OCI-LY3 (cell line): ENCODE data around the gene AQP2.

Experiments
- H2AFZ ChIP-seq: fragments of 200-600, 300-600 bp; shearing (Covaris generic); 2 replicates; pipeline ENCODE4 v1.6.0; 2014; ENCODE audit warnings: antibody characterized with exemption, low read depth, low read length
- H3K27ac ChIP-seq: fragments of 200-600, 300-600 bp; sonication (generic); 2 replicates; pipeline ENCODE4 v1.5.1; 2014; ENCODE audit warnings: mild to moderate bottlenecking, low read length, moderate library complexity, mixed read lengths
- H3K27me3 ChIP-seq: fragments of 200-600, 300-600 bp; sonication (generic); 2 replicates; pipeline ENCODE4 v1.6.1; 2014; ENCODE audit warnings: low read depth, low read length, mixed read lengths
- H3K36me3 ChIP-seq: fragments of 200-600, 300-600 bp; sonication (generic); replicated peaks from 2 replicates; pipeline ENCODE3; 2014; ENCODE audit warnings: low read depth, low read length, mixed read lengths
- H3K4me1 ChIP-seq: fragments of 300-600, 200-600 bp; sonication (generic); 2 replicates; pipeline ENCODE4 v1.6.1; 2014; ENCODE audit warnings: low read length, mixed read lengths
- H3K4me2 ChIP-seq: fragments of 200-600, 300-600 bp; sonication (generic); 2 replicates; pipeline ENCODE4 v1.6.1; 2014; ENCODE audit warnings: low read length, mixed read lengths
- H3K4me3 ChIP-seq: fragments of 300-600, 200-600 bp; sonication (generic); 2 replicates; pipeline ENCODE4 v1.5.1; 2014; ENCODE audit warnings: antibody characterized with exemption, mild to moderate bottlenecking, low read length, moderate library complexity
- H3K79me2 ChIP-seq: fragments of 300-600, 200-600 bp; shearing (Covaris generic); 2 replicates; pipeline ENCODE4 v1.6.1; 2014; ENCODE audit warnings: mild to moderate bottlenecking, low read length, mixed read lengths
- H3K9ac ChIP-seq: fragments of 300-600, 200-600 bp; shearing (Covaris generic); 2 replicates; pipeline ENCODE4 v1.6.0; 2014; ENCODE audit warnings: mild to moderate bottlenecking, low read length, moderate library complexity
- H3K9me3 ChIP-seq: fragments of 200-600, 300-600 bp; shearing (Covaris generic); 2 replicates; pipeline ENCODE4 v1.6.1; 2014; ENCODE audit warnings: low read length, mixed read lengths; ENCODE audit not compliant: insufficient read depth
- H4K20me1 ChIP-seq: fragments of 200-600, 300-600 bp; sonication (generic); 2 replicates; pipeline ENCODE4 v1.6.1; 2016; ENCODE audit warnings: low read length, mixed read lengths; ENCODE audit not compliant: insufficient read depth
- EZH2phosphoT487 ChIP-seq: fragments of 200-600 bp; shearing (Covaris generic); IDR thresholded peaks from 2 replicates; pipeline ENCODE4 v1.6.1; 2018; ENCODE audit warnings: antibody characterized with exemption, mixed run types, low read depth
- TF ChIP-seq, protein P1 (sequence below): fragments of 200-600, 300-600 bp; sonication (generic); IDR thresholded peaks from 2 replicates; pipeline ENCODE4 v1.5.1; 2014; ENCODE audit warnings: antibody characterized with exemption, low read length, low read depth

AQP2 gene

GRCh38 chr12:49965836-49966235, 15.3 kb downstream of the AQP2 start:
- Histone ChIP-seq H2AFZ (no peak overlapping the region), H3K4me2 (no peak overlapping the region), H3K9ac (no peak overlapping the region), H3K27ac (no peak overlapping the region), H3K4me3 (no peak overlapping the region), H3K27me3 (peaks cover 25% of the 10 kb centered on the region), H3K9me3 (no peaks in the 10 kb centered on the region), H3K36me3 (no peaks in the 10 kb centered on the region), H3K79me2 (no peaks in the 10 kb centered on the region), H4K20me1 (no peaks in the 10 kb centered on the region), H3K4me1 (peaks cover 12% of the 10 kb centered on the region; the same call in 1 of the 2 replicates)
- TF ChIP-seq, protein P1, sequence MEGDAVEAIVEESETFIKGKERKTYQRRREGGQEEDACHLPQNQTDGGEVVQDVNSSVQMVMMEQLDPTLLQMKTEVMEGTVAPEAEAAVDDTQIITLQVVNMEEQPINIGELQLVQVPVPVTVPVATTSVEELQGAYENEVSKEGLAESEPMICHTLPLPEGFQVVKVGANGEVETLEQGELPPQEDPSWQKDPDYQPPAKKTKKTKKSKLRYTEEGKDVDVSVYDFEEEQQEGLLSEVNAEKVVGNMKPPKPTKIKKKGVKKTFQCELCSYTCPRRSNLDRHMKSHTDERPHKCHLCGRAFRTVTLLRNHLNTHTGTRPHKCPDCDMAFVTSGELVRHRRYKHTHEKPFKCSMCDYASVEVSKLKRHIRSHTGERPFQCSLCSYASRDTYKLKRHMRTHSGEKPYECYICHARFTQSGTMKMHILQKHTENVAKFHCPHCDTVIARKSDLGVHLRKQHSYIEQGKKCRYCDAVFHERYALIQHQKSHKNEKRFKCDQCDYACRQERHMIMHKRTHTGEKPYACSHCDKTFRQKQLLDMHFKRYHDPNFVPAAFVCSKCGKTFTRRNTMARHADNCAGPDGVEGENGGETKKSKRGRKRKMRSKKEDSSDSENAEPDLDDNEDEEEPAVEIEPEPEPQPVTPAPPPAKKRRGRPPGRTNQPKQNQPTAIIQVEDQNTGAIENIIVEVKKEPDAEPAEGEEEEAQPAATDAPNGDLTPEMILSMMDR: no peak
- TF ChIP-seq EZH2phosphoT487: no peak

DNA sequence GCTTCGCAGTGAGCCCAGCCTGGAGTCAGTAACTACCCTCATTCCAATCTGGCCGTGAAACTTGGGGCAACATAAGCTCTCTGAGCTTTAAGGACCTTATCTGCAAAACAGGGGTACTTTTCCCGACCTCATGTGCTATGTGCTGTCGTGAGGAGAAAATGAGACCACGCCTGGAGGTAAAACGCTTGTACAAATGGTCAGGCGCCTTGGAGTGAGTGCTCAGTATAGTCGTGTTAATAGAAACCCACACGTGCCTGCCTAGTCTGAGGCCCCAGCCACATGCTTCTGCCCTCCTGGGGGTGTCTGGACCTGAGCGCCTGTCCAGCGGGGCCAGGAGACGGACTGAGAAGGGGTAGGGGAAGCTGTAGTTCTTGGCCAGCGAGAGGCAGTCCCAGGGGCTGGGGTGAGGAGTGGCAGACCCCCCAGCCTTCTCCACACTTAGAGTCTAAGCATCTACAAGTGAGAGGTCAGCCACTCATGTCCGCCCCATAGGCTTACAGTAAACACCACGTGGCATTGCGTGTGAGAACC, 16.0 kb downstream of the AQP2 start:
- Histone ChIP-seq H3K4me3 (peak overlapping the region; percentile 82), H3K9me3 (no peaks in the 10 kb centered on the region), H3K9ac (peak overlapping the region; percentile 69; the same call in 1 of the 2 replicates), H3K36me3 (no peaks in the 10 kb centered on the region), H4K20me1 (no peaks in the 10 kb centered on the region), H3K4me1 (peaks cover 12% of the 10 kb centered on the region; the same call in 1 of the 2 replicates), H2AFZ (peak overlapping the region; percentile 95), H3K27ac (no peak overlapping the region), H3K79me2 (no peaks in the 10 kb centered on the region), H3K27me3 (peaks cover 32% of the 10 kb centered on the region), H3K4me2 (peak overlapping the region; percentile 96)
- no peak for TF ChIP-seq EZH2phosphoT487
- TF ChIP-seq, protein P1: no peak

DNA sequence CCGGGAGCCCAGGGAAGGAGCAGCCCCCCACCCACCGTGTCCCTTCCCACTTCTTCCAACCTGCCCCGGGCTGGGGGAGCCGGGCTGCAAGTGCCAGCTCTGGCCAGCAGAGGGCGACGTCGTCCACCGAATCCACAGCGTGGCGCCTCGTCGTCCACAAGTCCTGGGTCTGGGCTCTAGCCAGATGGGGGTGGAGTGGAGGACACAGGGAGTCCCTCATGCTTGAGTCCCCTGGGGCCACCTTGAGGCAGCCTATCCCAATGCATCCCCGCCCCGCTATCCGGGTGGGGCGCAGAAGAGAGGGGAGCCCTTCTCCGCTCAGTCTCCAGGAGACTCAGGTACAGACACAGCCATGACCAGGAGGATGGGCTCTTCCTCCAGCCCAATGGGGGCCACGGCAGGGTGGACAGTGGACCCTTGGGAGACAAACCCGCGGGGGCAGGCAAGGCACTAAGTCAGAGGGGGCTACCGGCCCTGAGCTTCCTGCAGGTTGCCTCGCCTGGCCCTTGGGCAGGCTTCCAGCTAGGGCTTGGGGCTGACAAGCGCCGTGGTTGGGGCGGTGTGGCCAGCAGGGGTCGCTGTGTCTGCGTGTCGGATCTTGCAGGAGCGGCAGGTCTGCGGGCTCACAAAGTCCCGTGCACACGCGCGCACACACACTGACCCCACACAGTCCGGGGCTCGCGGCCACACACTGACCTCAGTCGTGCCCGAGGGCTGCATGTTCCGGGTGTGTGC, 16.7 kb downstream of the AQP2 start:
- peak overlapping the region; percentile 69 for H3K9ac ChIP-seq
- H2AFZ ChIP-seq: peak overlapping the region; percentile 95
- H3K4me2 ChIP-seq: peak overlapping the region; percentile 96
- no peaks in the 10 kb centered on the region for H3K79me2 ChIP-seq
- no peaks in the 10 kb centered on the region for H3K9me3 ChIP-seq
- TF ChIP-seq, protein P1: peak; percentile 75
- TF ChIP-seq EZH2phosphoT487: no peak
- peaks cover 37% of the 10 kb centered on the region for H3K27me3 ChIP-seq
- H4K20me1 ChIP-seq: no peaks in the 10 kb centered on the region
- H3K27ac ChIP-seq: no peak overlapping the region
- peaks cover 12% of the 10 kb centered on the region; the same call in 1 of the 2 replicates for H3K4me1 ChIP-seq
- peak overlapping the region; percentile 82 for H3K4me3 ChIP-seq
- no peaks in the 10 kb centered on the region for H3K36me3 ChIP-seq

DNA sequence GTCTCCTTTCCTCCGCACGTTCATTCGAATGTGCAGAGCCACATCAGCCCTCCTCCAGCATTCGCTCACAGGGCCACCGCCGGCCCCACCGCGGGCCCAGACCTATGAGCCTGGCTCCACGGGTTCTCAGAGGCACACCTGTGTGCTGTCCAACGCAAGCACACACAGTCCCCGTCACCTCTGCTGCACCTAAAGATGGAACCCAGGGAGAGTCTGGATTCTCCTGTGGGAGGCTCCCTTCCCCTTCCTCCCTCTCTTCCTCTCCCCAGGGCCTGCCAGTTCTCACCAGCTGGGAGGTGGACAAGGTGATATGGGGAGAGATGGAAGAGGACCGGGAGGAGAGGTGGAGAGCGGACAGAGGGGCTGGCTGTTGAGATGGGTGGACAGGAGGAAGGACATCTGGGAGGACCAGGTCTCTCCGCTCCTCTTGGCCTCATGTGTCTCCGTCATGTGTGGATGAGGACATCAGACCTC, 17.3 kb downstream of the AQP2 start:
- Histone ChIP-seq H3K27ac (no peak overlapping the region), H3K4me2 (peak overlapping the region; percentile 96), H2AFZ (peak overlapping the region; percentile 84), H3K4me3 (peak overlapping the region; percentile 82), H3K27me3 (peaks cover 37% of the 10 kb centered on the region), H3K79me2 (no peaks in the 10 kb centered on the region), H4K20me1 (no peaks in the 10 kb centered on the region), H3K9me3 (no peaks in the 10 kb centered on the region), H3K36me3 (no peaks in the 10 kb centered on the region), H3K4me1 (peaks cover 12% of the 10 kb centered on the region; the same call in 1 of the 2 replicates), H3K9ac (peak overlapping the region; percentile 37)
- TF ChIP-seq, protein P1: no peak
- TF ChIP-seq EZH2phosphoT487: no peak
